ENCODE measurements around the gene B4GALT4.
A peak's percentile ranks its signal among the peaks of the same experiment; 100 is the strongest.
"Not testable (repeated sequence)": the region's sequence is repeated elsewhere in the genome, so short reads cannot be mapped to it uniquely, and the experiment has no call there.

Gene B4GALT4, protein sequence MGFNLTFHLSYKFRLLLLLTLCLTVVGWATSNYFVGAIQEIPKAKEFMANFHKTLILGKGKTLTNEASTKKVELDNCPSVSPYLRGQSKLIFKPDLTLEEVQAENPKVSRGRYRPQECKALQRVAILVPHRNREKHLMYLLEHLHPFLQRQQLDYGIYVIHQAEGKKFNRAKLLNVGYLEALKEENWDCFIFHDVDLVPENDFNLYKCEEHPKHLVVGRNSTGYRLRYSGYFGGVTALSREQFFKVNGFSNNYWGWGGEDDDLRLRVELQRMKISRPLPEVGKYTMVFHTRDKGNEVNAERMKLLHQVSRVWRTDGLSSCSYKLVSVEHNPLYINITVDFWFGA

DNA sequence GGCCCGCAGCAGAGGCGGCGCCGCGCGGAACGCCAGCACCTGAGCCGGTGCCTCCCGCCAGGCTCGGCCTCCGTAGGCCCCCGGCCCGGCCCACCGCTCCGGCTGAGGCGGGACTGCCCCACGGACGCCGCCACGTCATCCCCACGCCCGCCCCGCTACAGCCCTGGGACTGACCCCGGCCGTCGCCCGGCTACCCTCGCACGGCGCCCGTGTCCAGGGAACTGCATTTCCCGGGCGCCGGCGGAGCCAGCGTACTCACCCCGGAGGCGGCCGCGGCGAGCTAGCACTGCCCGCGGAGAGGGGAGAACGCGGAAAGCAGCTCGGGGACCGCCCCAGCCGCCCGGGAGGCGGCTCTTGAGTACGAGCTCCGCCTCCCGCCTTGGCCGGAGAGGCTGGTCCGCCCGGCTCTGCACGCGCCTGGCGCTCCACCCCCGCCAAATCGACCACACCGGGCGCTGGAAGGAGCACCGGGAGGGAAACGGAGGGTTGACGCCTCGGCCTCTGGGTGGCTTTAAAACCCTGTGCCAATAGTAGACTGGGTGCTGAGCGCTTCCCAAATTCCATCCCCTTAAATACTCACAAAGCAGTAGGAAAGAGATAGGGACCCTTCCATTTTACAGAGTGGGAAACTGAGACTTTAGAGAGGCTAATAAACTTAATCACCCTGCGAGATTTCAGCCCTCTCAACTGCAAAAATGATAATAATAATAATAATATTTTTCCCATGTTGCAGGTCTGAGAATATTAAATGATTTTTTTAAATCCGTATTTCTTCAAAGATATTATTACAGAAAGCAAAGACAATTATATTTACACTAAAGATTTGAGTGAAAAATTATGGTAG lies at the start of gene B4GALT4:
B4GALT4 (minus strand) TSS at position 288 of the 844 bp plus-strand sequence. CDS start 10,779 bp downstream, outside the sequence.
- peak; percentile 61 for DNase-seq

DNA sequence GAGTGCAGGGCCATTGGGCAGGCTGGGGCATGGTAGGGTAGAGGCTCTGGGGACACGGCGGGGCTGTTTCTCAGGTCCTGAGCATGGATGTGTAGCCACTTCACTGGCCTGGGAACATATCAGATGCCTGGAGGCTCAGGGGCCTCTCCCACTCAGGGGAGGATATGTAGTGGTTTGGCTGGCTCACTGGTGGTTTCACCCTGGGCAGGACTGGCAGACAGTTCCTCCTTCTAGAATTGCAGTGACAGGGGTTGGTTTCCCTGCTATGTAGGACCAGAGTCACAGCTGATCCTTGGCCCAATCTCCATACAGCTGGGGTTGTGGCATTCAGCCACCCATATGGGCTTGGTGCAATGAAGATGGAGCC lies 48.7 kb upstream of the B4GALT4 start:
- no peak for DNase-seq

DNA sequence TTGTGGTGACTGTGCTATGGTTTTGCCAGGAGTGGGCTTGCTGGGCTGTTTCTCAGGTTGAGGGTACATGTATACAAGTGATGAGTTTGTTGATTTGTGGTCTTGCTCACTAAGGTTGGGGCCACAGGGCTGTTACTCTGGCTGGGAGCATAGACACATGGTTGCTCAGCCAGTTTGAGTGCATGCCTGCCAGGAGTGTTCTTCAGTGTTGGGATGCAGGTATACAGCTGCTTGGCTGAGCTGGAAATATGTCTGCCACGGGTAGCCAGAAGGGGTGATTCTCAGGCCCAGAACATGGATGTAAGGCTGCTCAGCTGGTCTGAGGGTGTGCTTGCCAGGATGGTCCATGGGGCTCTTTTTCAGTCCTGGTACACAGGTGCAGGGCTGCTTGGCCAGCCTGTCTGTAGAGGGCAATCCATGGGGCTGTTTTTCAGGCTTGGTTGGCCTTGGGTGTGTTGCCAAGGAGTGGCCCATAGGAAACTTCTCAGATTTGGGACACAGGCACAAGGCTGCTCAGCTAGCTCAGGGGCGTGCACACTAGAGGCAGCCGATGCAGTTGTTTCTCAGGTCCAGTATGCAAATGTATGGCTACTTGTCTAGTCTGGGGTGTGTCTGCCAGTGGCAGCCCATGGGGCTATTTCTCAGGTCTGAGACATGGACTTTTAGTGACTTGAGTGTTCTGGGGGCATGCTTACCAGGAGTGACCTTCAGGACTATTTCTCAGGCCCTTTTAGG lies 48.2 kb upstream of the B4GALT4 start:
- DNase-seq: no peak

DNA sequence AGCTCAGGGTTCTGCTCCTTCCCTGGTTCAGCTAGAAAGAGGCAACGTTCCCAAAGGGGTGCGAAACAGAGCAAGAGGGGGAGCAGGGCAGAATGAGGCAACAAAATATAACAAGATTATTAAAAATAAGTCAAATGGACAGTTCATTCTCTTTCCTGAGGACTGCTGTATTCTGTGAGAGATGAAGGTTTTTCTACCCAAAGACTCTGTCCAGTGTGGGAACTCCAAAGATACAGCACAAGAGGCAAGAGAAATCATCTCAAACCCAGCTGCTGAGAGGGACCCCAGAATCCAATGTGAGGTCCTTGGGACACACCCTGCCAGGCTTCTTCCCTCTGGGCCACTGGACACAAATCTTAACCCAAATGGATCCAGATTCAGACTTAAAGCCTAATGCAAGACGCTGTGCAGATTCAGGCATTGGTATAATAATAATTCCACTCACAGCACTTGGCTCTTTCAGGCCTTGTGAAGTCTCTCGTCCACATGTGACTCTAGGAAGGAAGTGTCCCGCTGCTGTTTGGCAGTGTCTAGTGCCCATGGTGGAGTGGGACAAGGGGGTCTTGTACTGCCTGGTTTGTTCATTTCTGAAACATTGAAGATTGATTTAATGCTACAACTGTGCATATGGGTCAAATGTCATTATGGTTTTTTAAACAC lies 39.0 kb upstream of the B4GALT4 start:
- no peak for DNase-seq

DNA sequence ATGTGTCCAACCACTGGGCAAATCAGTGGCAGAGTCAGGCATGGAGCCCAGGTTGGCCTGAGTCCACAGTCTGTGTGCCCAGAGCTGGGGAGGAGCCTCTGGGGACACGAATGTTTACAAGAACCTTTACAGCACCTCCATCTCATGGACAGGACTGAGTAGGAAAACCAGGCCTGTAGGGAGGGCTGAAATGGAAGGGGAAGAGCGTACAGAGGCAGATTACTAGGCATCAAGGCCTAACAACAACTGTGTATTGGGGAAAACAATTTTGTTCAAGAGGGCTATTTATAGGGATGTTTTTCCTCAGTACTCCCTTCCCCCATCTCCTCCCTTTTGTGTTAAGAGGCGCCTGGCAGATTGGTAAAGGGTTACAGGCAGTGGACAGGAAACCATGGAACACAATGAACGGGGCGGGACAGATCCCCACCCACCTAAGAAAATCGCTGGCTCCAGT lies 38.5 kb upstream of the B4GALT4 start:
- no peak for DNase-seq

DNA sequence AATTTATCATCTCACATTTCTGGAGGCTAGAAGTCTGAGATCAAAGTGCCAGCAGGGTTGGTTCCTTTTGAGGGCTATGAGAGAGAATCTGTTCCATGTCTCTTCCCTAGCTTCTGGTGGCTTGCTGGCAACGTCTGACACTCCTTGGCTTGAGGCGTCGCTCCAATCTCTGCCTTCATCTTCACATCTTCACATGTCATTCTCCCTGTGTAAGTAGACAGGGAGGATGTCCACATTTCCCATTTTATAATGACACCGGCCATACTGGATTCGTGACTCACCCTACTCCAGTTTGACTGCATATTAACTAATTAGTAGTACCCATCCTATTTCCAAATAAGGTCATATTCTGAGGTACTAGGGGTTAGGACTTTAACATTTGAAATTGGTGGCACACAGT lies 36.0 kb upstream of the B4GALT4 start:
- DNase-seq: no peak

DNA sequence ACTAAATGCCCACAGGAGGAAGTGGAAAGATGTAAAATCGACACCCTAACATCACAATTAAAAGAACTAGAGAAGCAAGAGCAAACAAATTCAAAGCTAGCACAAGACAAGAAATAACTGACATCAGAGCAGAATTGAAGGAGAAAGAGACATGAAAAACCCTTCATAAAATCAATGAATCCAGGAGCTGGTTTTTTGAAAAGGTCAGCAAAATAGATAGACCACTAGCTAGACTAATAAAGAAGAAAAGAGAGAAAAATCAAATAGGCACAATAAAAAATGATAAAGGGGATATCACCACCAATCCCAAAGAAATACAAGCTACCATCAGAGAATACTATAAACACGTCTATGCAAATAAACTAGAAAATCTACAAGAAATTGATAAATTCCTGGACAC lies 29.5 kb upstream of the B4GALT4 start:
- DNase-seq: not testable (repeated sequence)

DNA sequence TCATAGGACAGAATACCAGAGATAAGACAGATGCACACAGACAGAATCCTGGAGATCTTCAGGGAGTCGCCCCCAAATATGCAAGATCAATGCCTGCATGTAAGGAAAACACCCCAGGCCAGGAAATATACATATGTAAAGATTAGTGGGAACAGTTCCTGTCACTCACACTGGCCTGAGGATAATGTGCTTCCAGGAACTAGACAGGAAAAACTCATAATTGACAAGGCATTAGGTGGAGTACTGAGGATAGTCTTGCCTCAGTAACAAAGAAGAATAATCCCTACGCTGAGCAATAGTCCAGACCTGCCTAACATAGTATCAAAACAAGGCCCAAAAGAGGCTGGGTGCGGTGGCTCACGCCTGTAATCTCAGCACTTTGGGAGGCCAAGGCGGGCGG lies 20.4 kb upstream of the B4GALT4 start:
- DNase-seq: no peak

DNA sequence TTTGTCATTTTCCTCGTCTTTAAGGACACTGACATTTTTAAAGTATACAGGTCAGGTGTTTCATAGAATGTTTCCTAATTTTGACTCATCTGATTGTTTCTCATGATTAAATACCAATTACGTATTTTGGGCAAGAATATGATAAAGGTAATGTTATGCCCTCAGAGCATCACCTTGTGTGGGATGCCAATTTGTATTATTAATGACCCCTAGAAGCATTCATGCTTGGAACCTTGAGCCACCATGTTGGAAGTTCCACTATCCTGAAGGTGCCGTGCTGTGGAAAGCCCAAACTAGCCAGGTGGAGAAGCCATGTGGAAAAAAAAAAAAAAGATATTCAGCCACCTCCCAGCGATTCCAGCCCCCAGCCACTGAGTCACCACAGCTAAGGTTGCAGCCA lies 19.1 kb upstream of the B4GALT4 start:
- no peak for DNase-seq

DNA sequence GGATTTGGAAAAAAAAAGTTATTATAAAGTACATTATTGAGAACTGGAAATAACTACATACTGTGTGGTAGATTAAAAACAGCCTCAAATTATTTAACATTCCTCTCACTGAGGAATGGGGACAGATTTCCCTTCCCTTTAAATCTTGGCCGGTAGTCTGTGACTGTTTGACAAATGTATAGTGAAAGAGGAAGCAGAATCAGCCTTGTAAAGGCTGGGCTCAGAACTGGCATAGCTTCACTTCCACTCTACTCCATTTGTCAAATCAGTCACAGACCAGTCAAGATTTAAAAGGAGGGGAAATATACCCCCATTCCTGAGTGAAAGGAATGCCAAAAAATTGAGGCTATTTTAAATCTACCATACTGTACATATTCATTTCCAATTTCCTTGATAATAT lies 18.2 kb upstream of the B4GALT4 start:
- no peak for DNase-seq

DNA sequence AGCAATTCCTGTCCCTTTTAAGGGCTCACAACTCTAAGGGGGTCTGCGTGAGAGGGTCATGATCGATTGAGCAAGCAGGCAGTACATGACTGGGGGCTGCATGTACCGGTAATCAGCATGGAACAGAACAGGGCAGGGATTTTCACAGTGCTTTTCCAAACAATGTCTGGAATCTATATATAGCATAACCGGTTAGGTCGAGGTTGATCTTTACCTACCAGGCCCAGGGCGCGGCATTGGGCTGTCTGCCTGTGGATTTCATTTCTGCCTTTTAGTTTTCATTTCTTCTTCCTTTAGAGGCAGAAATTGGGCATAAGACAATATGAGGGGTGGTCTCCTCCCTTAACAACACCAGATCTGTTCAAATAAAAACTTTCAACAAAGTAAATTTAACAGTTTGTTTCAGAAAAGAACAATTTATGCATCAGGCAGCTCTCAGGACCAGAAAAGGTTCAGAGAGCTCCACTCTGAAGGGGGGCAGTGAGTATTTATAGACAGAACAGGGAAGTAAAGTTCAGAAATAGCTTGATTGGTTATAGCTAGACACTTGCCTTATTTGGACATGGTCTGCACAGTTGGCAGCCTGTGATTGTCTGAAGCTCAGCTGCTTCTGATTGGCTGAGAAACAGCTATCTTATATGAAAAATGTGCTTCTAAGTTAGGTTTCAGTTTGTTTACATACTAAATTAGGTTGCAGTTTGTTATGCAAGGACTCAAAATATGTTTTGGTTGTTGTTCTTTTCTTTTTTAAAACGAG lies 17.2 kb upstream of the B4GALT4 start:
- no peak for DNase-seq

DNA sequence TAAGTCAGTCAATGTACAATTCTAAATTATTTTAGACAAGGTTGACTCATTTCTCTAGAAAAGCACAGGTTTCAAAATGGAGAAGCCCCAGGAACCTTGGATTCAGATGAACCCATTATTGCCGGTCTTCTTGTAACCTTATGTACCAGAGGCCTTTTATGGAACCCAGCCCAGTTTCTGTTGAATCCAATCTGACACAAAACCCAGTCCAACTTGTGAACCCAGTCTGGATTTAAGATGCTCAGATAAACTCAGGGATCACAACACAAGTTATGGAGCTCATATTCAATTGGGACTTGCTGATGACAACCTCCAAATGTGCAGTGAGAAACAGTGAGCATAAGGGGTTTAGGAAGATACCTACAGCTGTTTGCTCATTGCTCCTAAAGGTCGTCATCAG lies 16.4 kb upstream of the B4GALT4 start:
- DNase-seq: no peak

DNA sequence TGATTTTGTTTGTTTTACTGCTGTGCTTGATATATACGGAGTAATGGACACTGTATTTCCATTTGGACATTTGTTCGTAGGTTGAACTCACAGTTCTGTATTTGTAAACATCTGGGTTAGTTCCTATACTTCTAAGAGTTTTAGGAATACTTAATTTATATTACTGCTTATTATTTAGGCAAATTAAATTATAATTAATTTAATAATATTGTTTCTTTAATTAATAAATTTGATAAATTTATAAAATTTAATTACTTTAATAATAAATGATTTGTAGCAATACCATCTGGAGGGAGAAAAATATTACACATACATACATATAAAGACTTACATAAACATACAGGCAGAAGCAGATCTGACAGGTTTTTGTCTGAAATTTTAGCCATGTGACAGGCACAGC lies 14.5 kb upstream of the B4GALT4 start:
- no peak for DNase-seq

DNA sequence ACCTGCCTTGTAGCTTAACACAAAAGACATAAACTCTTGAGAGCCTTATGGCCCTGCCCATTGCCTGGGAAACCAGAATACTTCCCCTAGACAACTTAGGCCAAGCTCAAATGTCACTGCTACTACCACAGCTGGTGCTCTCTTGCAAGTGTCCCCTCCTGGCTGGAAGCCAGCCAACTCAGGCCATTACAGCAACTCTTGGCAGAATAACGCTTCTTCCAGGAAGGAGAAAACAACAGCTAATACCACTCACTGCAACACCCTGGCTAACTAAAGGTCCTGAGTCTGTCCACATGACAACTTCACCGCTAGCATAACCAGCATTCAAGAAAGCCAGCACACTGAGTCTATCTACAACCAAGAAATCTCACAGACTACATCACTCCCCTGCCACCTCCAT lies 5.1 kb upstream of the B4GALT4 start:
- no peak for DNase-seq

DNA sequence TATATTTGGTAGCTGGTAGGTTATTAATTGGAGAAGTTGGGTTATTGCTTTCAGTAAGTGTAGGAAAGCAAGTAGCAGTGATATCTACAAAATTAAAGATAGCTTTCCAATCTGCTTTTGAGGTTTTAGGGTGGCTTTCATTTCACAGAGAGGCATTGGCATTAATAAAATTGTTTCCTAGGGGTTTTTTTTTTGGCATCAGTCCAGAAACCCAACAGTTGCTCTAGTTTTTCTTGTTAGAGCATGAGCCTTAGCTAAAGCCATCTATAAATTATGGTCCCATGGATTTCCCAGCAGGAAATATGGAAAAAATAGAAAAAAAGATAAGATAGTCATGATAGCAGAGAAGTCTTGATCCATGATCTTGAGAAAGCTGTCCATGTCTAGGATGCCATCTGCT lies 3.0 kb upstream of the B4GALT4 start:
- DNase-seq: no peak

DNA sequence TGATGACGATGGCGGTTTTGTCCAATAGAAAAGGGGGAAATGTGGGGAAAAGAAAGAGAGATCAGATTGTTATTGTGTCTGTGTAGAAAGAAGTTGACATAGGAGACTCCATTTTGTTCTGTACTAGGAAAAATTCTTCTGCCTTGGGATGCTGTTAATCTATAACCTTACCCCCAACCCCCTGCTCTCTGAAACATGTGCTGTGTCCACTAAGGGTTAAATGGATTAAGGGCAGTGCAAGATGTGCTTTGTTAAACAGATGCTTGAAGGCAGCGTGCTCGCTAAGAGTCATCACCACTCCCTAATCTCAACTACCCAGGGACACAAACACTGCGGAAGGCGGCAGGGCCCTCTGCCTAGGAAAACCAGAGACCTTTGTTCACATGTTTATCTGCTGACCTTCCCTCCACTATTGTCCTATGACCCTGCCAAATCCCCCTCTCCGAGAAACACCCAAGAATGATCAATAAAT lies 2.4 kb upstream of the B4GALT4 start:
- not testable (repeated sequence) for DNase-seq

DNA sequence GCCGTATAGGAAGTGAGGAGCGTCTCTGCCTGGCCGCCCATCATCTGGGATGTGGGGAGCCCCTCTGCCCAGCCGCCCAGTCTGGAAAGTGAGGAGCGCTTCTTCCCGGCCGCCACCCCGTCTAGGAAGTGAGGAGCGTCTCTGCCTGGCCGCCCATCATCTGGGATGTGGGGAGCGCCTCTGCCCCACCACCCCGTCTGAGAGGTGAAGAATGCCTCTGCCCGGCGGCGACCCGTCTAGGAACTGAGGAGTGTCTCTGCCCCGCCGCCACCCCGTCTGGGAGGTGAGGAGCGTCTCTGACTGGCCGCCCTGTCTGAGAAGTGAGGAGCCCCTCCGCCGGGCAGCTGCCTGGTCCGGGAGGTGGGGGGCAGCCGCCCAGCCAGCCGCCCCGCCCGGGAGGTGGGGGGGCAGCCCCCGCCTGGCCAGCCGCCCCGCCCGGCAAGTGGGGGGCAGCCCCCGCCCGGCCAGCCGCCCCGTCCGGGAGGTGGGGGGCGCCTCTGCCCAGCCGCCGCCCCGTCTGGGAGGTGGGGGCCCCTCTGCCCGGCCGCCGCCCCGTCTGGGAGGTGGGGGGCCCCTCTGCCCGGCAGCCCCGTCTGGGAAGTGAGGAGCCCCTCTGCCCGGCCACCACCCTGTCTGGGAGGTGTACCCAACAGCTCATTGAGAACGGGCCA lies 1.8 kb upstream of the B4GALT4 start:
- not testable (repeated sequence) for DNase-seq

DNA sequence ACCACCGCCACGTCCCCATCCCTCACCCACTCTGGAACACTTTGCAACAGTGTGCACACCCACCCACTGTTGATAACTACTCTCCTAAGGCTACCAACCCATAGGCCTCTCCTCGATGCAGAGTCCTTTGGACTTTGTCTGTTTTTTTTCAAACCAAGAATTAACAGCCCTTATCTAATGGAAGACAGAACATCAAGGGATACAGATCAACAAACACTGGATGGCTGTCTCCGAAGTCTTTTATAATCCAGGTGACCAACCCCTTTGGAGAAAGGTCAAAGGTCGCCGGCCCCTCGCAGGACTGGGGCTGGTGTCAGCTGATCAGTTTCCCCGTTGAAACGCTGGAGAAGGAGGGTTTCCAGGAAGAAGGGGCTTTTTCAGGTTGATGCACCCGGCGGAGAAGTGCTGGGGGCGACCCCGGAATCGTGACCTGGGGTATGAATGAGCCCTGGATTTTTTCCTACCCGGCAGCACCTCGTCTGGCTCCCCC lies 532 bp downstream of the B4GALT4 start:
- DNase-seq: no peak

DNA sequence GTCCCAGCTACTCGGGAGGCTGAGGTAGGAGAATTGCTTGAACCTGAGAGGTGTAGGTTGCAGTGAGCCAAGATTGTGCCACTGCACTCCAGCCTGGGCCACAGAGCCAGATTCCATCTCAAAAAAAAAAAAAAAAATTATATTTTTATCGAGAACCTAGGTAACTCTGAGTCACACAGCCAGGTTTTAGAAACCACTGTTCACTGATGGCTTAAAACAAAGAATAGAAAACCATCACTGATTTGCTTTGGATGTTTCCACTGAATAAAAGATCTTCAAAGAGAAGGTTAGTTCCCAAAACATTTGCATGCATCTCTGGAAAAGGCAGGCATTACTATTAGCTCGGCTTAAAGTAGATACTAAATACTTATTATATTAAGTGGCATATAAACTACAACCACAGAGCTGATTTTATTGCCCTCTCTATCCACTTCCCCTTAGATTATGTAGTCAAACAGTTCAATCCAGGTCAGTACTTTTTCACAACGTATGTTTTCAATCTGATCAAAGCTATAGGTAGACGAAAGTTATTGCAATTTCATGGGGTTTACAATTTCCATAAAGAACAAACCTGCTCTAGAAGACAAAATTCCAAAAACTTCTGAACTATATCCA lies 1.4 kb downstream of the B4GALT4 start:
- DNase-seq: no peak

DNA sequence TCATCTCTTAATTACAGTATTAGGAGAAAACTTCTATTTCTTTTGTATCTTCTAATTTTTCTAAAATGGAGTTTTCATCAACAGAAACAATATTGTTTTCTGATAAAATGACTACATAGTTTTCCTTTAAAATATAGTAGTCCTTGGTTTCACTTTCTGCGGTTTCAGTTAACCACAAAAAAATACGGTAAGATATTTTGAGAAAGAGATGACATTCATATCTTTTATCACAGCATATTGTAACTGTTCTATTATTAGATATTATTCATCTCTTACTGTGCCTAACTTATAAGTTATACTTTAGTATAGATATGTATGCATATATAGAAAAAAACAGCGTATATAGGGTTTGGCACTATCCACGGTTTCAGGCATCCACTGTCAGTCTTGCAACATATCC lies 2.3 kb downstream of the B4GALT4 start:
- DNase-seq: no peak

DNA sequence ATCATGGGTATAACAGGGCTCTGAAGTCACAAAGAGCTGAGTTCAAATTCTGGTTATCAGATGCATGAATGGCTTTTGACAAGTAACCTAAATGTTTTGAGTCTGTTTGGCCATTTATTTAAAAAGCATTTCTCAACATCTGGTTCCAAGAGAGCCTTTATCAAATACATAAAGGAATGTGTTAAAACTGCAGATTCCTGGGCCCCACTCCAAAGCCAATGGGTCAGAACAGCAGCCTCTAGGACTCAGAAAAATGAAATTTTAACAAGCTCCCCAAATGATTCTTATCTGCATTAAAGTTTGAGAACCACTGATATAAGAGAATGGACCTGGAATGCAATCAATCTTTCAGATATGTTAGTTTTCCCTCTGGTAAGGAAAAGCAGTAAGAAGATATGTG lies 3.4 kb downstream of the B4GALT4 start:
- DNase-seq: no peak
